ENCODE measurements around the gene SPAG16.

SPAG16 gene

GRCh38 chr2:213566846-213567245, 282.6 kb downstream of the SPAG16 start:
- no peak for TF ChIP-seq FOXM1 (IDR thresholded peaks at IDR 0.05; ENCODE audit: borderline replicate concordance, low read depth)
- no peak for TF ChIP-seq NFIC (IDR thresholded peaks at IDR 0.05)
- no peak for TF ChIP-seq EGR1 (IDR thresholded peaks at IDR 0.05)
- TF ChIP-seq MAX (IDR thresholded peaks at IDR 0.05) = no peak
- TF ChIP-seq TEAD4 (IDR thresholded peaks at IDR 0.05) = no peak
- TF ChIP-seq YY1 (IDR thresholded peaks at IDR 0.05; ENCODE audit: low read depth) = no peak
- TF ChIP-seq TCF12 (IDR thresholded peaks at IDR 0.05; ENCODE audit: low read depth) = no peak
- TF ChIP-seq EP300 (IDR thresholded peaks at IDR 0.05; ENCODE audit: borderline replicate concordance) = no peak
- TF ChIP-seq ZBTB7A (IDR thresholded peaks at IDR 0.05; ENCODE audit: low read depth) = no peak
- TF ChIP-seq CREB1 (IDR thresholded peaks at IDR 0.05; ENCODE audit: low read depth) = no peak
- TF ChIP-seq, protein P1, sequence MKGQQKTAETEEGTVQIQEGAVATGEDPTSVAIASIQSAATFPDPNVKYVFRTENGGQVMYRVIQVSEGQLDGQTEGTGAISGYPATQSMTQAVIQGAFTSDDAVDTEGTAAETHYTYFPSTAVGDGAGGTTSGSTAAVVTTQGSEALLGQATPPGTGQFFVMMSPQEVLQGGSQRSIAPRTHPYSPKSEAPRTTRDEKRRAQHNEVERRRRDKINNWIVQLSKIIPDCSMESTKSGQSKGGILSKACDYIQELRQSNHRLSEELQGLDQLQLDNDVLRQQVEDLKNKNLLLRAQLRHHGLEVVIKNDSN (IDR thresholded peaks at IDR 0.05) = no peak
- no peak for TF ChIP-seq RAD21 (IDR thresholded peaks at IDR 0.05; ENCODE audit: low read depth)
- TF ChIP-seq CEBPB (IDR thresholded peaks at IDR 0.05) = no peak
- TF ChIP-seq TAF1 (IDR thresholded peaks at IDR 0.05; ENCODE audit: low read depth) = no peak
- TF ChIP-seq, protein P2, sequence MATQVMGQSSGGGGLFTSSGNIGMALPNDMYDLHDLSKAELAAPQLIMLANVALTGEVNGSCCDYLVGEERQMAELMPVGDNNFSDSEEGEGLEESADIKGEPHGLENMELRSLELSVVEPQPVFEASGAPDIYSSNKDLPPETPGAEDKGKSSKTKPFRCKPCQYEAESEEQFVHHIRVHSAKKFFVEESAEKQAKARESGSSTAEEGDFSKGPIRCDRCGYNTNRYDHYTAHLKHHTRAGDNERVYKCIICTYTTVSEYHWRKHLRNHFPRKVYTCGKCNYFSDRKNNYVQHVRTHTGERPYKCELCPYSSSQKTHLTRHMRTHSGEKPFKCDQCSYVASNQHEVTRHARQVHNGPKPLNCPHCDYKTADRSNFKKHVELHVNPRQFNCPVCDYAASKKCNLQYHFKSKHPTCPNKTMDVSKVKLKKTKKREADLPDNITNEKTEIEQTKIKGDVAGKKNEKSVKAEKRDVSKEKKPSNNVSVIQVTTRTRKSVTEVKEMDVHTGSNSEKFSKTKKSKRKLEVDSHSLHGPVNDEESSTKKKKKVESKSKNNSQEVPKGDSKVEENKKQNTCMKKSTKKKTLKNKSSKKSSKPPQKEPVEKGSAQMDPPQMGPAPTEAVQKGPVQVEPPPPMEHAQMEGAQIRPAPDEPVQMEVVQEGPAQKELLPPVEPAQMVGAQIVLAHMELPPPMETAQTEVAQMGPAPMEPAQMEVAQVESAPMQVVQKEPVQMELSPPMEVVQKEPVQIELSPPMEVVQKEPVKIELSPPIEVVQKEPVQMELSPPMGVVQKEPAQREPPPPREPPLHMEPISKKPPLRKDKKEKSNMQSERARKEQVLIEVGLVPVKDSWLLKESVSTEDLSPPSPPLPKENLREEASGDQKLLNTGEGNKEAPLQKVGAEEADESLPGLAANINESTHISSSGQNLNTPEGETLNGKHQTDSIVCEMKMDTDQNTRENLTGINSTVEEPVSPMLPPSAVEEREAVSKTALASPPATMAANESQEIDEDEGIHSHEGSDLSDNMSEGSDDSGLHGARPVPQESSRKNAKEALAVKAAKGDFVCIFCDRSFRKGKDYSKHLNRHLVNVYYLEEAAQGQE (IDR thresholded peaks at IDR 0.05; ENCODE audit: low read depth) = no peak

- TF ChIP-seq RAD21 (IDR thresholded peaks at IDR 0.05; ENCODE audit: low read depth) (no peak), EGR1 (IDR thresholded peaks at IDR 0.05) (no peak), NFIC (IDR thresholded peaks at IDR 0.05) (no peak), ZBTB7A (IDR thresholded peaks at IDR 0.05; ENCODE audit: low read depth) (no peak), CEBPB (IDR thresholded peaks at IDR 0.05) (no peak), EP300 (IDR thresholded peaks at IDR 0.05; ENCODE audit: borderline replicate concordance) (no peak)
- TF ChIP-seq, protein P2 (IDR thresholded peaks at IDR 0.05; ENCODE audit: low read depth) = no peak
Observed at GRCh38 chr2:213609570-213610170, 325.4 kb downstream of the SPAG16 start.

DNA sequence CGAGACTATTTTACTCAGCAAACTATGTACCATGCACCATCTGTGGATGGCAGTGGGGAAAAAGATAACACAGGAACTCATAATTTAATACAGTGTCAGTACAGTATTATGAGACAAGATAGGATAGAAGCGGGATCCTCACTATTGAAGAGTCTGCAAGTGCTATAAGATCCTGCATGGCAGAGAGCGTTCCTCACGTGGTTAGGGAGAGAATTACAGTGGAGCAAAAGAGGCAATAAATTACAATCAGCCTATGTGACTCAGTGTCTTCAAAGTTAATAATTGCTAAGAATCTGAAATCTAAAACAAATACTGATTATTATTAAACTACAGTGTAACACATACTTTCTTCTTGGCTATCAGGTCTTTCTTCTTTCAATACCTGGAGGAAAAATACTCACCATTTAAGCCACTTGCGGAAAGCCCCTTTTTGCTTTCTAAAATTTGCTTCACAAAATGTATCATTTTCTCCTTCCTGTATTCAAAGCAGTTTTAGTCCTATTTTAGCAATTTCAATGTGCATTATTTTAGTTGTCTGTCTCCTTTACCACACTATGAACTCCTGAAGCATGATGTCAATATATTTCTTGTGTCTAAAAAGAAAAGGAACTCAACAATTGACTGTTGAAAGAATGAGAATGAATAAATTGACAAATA, 342.9 kb downstream of the SPAG16 start:
- TF ChIP-seq FOXM1 (IDR thresholded peaks at IDR 0.05; ENCODE audit: borderline replicate concordance, low read depth) (no peak), TEAD4 (IDR thresholded peaks at IDR 0.05) (no peak), TCF12 (IDR thresholded peaks at IDR 0.05; ENCODE audit: low read depth) (no peak), RAD21 (IDR thresholded peaks at IDR 0.05; ENCODE audit: low read depth) (no peak), ZBTB7A (IDR thresholded peaks at IDR 0.05; ENCODE audit: low read depth) (no peak), CREB1 (IDR thresholded peaks at IDR 0.05; ENCODE audit: low read depth) (no peak), MAX (IDR thresholded peaks at IDR 0.05) (no peak), EGR1 (IDR thresholded peaks at IDR 0.05) (no peak), EP300 (IDR thresholded peaks at IDR 0.05; ENCODE audit: borderline replicate concordance) (no peak), YY1 (IDR thresholded peaks at IDR 0.05; ENCODE audit: low read depth) (no peak)
- TF ChIP-seq, protein P1 (IDR thresholded peaks at IDR 0.05) = no peak
- TF ChIP-seq, protein P2 (IDR thresholded peaks at IDR 0.05; ENCODE audit: low read depth) = no peak

DNA sequence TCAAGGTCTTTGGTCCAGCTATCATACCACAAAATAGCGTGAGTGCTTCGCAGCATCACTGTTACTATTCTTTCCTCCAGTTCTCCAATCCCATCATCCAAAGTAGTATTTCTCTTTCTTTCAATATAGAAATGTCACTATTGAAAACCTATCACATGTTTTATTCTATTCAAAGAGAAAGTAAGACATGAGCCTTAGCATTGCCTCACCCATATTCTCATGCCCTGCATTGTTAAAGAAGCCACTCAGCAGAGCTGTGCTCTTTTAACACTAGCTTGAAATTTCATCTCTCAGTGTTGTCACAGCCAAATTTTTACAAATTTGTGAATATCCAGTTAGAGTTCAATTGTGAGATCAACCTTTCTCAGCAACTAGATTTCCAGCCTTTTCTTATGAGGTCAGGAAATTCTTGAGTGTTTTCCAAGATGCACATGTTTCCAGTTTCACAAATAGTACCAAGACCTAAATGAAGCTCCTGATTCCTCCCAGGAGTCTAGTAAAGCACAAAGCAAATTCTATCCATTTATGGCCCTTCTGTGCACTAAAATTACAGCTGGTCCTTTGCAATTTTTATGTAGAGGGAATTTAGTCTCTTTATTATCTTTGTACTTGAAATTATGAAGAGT, 343.7 kb downstream of the SPAG16 start:
- TF ChIP-seq EP300 (IDR thresholded peaks at IDR 0.05; ENCODE audit: borderline replicate concordance) = no peak
- TF ChIP-seq NFIC (IDR thresholded peaks at IDR 0.05) = no peak
- TF ChIP-seq, protein P2 (IDR thresholded peaks at IDR 0.05; ENCODE audit: low read depth) = no peak
- TF ChIP-seq TEAD4 (IDR thresholded peaks at IDR 0.05) = no peak
- no peak for TF ChIP-seq MAX (IDR thresholded peaks at IDR 0.05)
- no peak for TF ChIP-seq RAD21 (IDR thresholded peaks at IDR 0.05; ENCODE audit: low read depth)
- no peak for TF ChIP-seq CEBPB (IDR thresholded peaks at IDR 0.05)
- no peak for TF ChIP-seq YY1 (IDR thresholded peaks at IDR 0.05; ENCODE audit: low read depth)
- TF ChIP-seq TCF12 (IDR thresholded peaks at IDR 0.05; ENCODE audit: low read depth) = no peak
- no peak for TF ChIP-seq ZBTB7A (IDR thresholded peaks at IDR 0.05; ENCODE audit: low read depth)
- TF ChIP-seq CREB1 (IDR thresholded peaks at IDR 0.05; ENCODE audit: low read depth) = no peak
- TF ChIP-seq TAF1 (IDR thresholded peaks at IDR 0.05; ENCODE audit: low read depth) = no peak
- TF ChIP-seq EGR1 (IDR thresholded peaks at IDR 0.05) = no peak
- TF ChIP-seq FOXM1 (IDR thresholded peaks at IDR 0.05; ENCODE audit: borderline replicate concordance, low read depth) = no peak
- TF ChIP-seq, protein P1 (IDR thresholded peaks at IDR 0.05) = no peak

Measured in Ishikawa (cell line).